A172 (cell line): ENCODE data around the gene EFEMP2. TPM values are rescaled to one million over a fixed set of nuclear protein-coding genes. Genes with fewer than 3 reads are reported as not detected.

Experiments used
- DNase-seq: peaks from one replicate; pipeline ENCODE4 v3.0.0-alpha.2; 2015; ENCODE audit warnings: low spot score
- total RNA-seq: library from RNA; depleted of rRNA; stranded (reverse); fragments of >200 nt; shearing (Covaris generic); gene quantifications from 2 replicates; pipeline ENCODE4 v1.2.3, GENCODE V29; 2014

Gene EFEMP2
- total RNA-seq, 1 experiment from 2014 or later, result 56.8 TPM

DNA sequence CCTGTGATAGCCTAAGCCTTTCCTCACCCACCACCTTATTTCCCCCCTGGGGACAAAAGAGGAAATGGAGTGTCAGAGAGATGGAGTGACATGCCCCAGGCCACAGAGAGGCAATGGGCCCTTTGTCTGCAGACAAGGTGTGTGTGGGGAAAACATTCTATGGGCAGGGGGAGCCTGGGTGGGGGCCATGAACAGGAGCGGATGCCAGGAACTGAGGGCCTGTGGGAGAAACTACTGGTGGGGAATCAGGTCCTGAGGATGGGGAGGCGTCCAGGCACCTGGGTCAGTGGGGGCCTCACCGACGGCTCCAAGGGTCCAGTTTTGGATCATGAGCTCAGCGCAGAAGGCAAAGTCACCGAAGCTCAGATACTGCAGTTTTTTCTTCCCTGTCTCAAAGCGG, 12.6 kb upstream of the EFEMP2 start:
- no peak for DNase-seq

DNA sequence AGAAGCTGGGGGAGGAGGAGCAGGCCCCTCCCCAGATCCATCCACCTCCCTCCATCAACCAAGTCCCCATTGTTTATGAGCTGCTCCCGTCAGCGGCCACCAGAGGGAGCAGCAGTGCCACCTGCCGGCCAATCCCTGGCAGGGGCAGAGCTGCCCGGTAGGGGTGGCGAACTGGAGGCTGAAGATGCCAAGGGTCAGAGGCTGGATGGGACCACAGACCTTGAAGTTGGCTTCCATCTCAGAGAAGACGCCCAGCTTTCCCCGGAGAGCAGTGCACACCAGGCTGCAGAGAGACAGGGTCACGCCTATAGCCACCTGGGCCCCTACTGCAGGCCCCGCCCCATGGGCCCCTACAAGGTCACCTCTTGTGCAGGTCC, 12.1 kb upstream of the EFEMP2 start:
- no peak for DNase-seq

DNA sequence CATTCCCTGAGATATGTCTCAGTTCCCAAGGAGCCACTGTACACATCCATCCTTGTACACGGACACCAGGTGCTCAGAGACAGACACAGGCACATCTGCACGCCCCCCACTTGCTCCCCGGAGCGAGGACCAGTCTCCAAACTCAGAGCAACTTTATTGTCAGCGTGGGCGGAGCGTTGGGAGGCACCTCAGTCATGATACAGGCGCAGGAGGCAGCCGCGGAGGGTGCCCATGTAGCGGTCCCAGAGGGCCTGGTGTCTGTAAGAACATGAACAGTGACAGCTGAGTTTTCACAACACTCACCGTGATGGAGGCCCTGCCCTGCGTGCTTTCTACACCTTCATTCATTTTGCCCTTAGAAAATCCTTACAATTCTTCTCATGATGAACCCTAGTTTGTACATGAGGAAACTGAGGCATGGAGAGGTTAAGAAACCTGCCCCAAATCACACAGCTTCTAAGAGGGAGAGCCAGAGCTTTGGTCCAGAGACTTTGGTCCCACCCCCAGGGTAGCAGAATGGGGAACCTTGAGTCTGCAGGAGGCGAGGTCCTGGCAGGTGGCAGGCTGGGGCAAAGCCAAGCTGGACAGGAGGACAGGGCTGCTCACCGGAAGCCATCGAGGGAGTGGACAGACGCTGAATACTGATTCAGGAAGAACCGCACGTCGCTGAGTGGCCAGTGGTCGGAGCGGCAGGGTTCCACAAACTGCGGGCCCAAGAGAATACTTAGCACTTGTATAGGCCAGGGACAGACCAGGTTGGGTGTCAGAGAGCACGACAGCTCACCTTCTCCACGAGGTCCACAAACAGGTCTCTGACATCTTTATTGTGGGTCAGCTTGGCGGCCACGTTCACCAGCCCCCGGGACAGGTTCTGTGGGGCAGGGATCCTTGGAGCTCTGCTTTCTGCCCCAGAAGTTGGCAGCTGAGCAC, 11.5 kb upstream of the EFEMP2 start:
- no peak for DNase-seq

DNA sequence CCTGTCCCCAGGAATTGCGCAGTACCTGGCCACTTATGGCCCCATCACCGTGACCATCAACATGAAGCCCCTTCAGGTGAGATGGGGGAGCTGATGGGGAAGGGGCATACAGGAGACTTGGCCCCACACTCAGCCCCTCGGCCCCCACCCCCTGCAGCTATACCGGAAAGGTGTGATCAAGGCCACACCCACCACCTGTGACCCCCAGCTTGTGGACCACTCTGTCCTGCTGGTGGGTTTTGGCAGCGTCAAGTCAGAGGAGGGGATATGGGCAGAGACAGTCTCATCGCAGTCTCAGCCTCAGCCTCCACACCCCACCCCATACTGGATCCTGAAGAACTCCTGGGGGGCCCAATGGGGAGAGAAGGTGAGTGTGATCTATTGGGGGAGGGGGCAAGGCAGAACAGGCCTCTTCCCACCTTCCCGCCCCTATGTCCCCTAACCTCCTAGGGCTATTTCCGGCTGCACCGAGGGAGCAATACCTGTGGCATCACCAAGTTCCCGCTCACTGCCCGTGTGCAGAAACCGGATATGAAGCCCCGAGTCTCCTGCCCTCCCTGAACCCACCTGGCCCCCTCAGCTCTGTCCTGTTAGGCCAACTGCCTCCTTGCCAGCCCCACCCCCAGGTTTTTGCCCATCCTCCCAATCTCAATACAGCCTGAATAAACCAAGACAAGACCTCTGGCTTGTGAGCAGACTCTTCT, 10.6 kb upstream of the EFEMP2 start:
- DNase-seq, result no peak

DNA sequence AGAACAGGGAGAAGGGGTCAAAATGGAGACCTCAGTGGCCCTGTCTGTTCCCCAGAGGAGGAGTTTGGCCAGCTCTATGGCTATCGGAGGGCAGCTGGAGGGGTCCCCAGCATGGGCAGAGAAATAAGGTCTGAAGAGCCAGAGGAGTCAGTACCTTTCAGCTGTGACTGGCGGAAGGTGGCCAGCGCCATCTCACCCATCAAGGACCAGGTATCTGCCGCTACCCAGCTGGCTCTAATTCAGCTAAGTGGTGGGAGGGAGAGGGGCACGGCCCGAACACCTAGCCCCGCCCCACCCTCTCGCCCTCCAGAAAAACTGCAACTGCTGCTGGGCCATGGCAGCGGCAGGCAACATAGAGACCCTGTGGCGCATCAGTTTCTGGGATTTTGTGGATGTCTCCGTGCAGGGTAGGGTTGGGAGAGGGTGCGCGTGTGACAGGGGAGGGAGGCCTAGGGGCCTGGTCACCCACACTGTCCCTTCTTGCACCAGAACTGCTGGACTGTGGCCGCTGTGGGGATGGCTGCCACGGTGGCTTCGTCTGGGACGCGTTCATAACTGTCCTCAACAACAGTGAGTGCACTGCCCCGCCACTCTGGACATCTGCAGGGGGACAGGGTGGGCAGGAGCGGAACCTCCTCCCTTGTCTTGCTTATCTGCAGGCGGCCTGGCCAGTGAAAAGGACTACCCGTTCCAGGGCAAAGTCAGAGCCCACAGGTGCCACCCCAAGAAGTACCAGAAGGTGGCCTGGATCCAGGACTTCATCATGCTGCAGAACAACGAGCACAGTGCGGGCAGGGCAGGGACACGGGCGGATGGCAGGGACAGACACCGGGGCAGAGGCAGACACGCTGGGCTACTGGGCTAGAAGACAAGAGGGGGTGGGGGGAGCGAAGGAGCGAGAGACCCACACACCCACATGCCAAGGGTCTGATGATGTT, 9.8 kb upstream of the EFEMP2 start:
- DNase-seq, result no peak

DNA sequence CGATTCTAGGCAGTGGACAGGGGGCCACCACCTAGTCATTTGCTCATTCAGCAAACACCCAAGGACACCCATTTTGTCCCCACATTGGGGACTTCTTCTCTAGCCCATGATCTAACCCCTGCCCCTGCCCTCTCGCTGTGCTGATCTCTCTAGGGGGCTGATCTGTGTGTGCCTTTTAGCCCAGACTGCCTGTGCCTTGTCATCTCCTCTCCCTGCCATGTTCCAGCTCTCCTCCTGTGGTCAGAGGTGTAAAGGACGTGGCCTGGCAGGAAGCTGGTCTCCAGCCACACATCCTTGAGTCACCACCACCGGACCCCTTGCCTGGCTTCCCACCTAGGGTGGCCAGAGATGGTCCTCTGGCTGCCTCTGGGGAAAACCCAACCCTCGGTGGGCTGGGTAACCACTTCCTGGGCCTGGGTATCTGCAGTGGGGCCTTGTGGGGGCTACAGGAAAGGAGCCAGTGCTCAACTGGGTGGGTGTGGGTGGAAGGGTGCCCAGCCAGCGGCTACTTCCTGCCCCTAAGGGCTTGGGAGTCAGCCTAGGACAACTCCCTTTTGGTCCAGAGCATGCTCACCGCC, 8.3 kb upstream of the EFEMP2 start:
- no peak for DNase-seq

DNA sequence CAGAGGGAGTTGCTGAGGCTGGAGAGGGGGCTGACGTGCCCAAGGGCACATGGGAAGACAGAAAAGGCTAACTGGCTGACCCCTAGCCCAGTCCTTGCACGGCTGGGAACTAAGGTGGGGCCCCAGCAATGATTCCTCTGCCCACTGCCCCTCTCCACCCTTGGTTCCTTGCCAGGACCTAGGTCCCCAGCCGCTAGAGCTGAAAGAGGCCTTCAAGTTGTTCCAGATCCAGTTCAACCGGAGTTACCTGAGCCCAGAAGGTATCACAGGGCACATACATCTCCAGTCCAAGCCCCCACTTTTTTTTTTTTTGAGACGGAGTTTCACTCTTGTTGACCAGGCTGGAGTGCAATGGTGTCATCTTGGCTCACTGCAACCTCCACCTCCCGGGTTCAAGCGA, 7.4 kb upstream of the EFEMP2 start:
- DNase-seq, result no peak

DNA sequence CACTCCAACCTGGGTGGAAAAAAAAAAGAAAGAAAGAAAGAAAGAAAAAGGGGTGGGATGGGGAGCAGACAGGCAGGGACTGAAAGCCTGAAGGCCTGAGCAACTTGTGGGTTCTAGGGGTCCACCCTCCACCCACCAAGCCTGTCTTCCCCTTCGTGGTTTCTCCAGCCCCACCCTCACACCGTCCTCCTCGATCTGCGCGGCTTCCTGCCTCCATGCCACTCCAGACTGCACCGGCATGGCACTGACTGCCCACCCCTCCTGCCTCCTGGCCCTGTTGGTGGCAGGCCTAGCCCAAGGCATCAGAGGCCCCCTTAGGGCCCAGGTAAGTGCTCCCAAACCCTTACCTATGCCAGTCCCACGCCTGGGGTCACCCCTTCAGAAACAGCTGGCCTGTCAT, 7.0 kb upstream of the EFEMP2 start, which contains the start of gene CTSW:
TSS of gene CTSW (plus strand) at position 221 of the 400 bp plus-strand sequence. CDS start at position 239, 18 bp downstream.
- DNase-seq, result no peak

DNA sequence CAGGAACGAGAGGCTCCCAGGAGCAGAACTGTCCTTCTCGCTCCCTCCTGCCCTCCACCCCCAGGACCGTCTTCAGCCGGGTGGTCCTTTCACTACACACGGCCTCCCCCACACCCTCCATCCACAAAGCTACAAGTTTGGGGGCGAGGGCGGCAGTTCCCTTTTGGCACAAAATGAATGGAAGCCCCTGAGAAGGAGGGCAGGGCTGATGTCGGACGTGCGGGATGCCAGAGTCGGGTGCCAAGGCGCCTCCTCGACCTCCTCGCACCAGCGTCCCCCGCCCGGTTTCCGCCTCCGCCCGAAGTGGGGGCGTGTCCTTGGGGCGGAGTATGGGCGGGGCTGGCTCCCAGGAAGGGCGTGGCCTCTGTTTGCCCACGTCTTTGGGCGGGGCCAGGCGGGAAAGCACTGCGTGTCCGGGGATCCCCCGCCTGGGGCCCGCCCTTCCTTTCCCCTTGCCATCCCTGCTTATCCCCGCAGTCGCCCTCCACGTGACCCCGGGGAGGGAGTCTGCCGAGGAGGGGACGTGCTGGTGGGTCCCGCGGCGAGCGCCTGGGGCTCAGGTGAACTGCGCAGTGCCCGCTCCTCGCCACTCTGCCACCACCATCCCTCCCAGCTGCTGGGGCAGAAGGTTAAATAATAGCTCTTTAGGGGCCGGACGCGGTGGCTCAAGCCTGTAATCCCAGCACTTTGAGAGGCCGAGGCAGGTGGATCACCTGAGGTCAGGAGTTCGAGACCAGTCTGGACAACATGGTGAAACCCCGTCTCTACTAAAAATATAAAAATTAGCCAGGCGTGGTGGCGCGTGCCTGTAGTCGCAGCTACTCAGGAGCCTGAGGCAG, 937 bp upstream of the EFEMP2 start:
- DNase-seq, result peak; percentile 86

DNA sequence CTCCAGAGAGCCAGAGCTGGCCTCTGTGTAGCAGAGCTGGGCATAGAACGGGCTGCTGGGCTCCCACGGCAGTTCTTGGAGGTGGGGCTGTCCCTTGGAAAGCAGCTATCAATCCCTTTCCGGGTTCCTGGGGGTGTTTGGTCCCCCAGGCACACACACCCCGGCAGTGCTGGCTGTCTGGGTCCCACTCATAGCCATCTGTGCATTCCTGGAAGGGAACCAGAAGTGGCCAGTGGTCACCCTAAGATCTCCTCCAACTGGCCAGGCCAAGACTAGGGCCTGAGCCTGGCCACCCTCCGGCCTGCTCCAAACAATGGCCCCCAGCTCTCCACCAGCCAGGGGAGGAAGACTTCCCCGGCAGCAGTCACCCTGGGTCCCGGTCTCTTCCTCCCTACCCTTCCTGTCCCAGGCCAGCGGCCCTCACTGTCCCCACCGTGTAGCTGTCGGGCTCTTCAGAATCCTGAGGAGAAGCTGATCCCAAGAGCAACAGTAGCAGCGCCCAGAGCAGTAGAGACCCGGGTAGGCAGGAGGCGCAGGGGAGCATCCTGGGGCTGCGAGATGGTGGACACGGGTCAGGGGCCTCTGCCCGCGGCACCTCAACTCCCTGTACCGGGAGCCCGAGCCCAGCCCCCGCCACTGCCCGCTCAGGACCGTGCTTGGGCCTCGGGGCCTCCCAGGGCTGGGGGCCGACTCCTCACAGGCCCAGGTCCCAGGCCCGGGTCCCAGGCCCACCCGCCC, 620 bp downstream of the EFEMP2 start:
- no peak for DNase-seq

DNA sequence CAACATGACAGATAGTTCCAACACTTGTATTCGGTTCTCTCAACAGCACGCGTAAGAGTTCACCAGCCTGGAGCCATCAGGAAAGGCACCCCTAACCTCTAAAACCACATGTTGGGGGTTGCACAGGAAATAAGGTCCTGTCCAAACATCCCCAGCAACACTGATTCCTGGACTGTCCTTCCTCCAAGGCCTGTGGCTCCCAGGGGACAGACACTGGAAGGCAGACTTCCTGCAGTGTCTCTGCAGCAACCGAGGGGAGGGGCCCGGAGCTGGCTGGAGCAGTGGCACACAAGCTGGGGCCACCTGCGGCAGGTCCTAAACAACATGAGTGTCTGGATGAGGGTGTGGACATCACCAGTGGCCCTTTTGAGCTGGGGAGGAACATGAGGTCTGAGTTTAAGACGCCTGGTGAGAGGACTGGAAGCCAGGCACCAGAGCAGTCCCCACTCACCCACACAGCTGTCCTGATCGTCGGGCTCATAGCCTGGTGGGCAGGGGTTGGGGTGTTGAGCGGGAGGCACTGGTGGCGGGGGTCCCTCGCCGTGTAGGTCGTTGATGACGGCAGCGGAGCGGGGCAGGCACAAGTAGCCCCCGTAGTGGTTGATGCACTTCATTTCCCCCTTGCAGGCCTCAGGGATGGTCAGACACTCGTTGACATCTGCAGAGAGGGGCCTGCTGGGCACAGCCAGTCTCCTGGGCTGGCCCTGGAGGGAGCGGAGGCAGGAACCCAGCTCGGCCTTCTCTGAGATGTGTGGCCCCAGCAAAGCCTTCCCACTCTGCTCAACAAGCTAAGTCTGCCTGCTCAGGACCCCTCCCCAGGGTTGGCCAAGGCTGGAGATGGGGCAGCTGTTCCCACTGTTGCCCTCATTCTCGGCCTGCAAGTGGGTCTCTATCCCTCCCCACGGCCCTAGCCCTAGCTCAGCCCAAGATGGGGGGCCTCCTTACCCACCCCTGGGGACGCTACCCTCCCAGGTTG, 1.6 kb downstream of the EFEMP2 start:
- DNase-seq, result no peak

DNA sequence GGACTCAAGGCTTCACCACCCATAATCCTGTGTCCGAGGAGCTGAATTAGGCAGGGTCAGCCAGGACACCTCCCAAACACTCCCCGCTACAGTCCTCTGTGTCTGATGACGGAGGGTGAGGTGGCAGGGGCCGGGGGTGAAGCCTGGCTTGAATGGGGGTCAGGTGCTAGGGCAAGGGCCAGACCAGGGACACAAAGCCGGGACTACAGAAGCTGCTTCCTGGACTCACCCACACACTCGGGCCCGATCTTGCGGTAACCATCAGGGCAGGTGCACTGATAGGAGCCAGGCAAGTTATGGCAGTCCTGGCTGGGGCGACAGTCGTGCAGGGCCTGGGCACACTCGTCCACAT, 2.3 kb downstream of the EFEMP2 start:
- no peak for DNase-seq

DNA sequence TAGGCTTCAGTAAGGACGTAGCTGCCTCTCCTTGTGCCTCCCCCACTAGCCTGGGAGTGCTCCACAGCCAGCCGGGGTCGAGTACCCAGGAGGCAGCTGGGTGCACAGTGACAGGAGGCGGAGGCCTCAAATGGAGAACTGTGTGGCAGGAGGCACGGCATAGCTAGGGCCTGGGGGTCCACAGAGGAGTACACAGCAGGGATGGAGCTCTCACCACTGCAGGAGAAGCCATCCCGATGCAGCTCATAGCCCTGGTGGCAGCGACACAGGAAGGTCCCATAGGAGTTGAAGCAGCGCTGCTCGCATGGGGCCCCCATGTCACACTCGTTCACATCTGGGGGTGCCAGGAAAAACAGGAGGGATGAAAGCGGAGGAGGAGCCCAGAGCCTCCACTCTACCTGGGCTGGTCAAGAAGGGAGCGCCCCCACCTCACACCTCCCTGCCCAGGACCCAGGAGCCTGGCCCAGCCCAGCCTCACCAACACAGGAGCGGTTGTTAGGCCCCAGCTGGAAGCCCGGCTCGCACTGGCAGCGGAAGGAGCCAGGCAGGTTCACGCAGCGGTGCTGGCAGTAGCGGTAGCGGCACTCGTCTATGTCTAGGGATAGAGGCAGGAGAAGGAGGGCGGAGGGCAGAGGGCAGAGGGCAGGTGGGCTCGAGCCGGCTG, 2.8 kb downstream of the EFEMP2 start:
- DNase-seq, result no peak

DNA sequence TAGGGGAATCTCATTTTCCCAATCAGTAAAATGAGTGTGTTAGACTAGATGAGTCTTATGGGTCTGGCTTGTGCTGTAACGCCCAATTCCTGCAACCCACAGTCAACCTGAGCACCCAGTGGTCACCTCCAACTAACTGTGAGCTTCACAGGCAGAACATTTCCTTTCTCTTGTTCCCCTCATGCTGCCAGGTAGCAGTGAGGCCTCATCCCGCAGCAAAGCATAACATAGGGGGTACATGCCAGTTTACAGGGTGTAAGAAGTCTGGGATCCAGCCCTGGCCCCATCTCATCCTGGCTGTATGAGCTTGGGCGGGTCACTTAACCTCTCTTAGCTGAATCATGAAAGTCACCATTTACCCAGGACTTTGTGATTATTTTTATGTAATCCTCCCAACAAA, 3.7 kb downstream of the EFEMP2 start:
- DNase-seq, result no peak

DNA sequence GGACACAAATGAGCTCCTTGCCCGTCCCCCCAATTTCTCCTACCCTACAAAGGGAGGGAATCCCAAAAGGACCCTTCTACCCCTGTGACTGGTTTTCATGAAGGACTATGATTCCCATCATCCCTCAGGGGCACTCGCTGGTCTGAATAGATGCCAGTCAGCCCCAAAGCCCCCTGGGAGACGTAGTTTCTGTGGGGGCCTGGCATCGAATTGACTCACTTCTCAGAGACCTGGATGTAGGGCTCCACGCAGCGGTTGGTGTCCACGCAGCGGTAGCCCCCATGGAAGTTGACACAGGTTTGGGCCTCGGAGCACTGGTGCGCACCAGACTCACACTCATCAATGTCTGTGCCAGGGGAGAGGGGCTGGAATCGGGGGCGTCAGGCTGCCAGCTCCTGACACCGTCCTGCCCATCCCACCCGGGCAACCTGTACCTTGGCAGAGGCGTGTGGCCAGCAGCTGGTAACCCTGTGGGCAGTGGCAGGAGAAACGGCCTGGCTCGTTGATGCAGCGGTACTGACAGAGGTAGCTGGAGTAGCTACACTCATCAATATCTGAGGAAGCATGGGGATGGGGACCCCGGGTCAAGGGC, 4.4 kb downstream of the EFEMP2 start:
- no peak for DNase-seq

DNA sequence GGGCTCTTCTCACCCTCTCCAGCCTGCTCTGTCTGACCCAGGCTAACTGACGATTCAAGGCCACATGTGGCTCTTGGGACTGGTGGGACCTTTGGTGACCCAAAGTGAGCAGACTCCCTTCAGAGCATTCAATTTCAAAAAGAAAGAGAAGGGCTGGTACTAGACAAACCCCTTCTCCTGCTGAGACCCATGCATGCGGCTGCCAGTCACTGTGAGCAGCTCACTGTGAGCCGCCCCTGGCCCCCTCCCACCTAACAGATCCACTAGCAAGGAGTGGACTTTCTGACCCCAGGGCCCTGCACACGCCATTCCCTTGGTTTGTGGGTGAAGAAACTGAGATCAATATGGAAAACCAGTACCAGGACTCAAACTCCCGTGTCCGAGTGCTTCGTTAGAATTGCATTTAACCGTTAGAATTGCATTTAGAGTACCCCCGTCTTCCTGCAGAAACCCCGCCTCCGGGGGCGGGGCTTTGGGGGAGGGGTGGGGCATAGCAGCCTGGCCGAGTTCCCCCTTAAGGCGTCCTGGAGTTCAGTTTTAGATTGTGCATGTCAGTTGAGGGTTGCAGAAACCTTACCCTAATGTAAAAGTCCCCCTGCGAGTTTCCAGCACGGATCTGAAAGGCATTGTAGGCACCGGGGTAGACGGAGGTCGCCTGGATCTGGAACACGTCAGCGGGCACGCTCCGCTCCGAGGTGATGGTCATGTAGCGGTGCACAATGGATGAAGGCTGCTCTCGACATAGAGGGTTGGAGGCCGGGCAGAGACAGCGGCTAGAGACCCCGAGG, 5.1 kb downstream of the EFEMP2 start:
- DNase-seq, result no peak
